ENCODE results near the gene FAM222B.

FAM222B gene

GRCh38 chr17:28873839-28874238, 31.2 kb upstream of the FAM222B start:
- Histone ChIP-seq H3K9me3 (ENCODE audit: control insufficient read depth in 2 of 2, low read length in 2 of 2) (no peaks in the 10 kb centered on the region), H3K27me3 (ENCODE audit: control insufficient read depth in 2 of 2, insufficient read depth in 2 of 2, low read length in 2 of 2) (no peaks in the 10 kb centered on the region), H3K27ac (ENCODE audit: low read depth in 2 of 2, low read length in 2 of 2) (no peak overlapping the region), H3K9ac (ENCODE audit: low read depth in 1 of 2, low read length in 2 of 2) (no peak overlapping the region), H3K36me3 (ENCODE audit: control insufficient read depth in 2 of 2, insufficient read depth in 2 of 2, low read length in 2 of 2) (no peaks in the 10 kb centered on the region), H3K4me1 (ENCODE audit: control insufficient read depth in 2 of 2, insufficient read depth in 2 of 2, low read length in 2 of 2) (no peaks in the 10 kb centered on the region), H3K4me3 (ENCODE audit: low read length in 2 of 2) (no peak overlapping the region)

- H3K27me3 ChIP-seq (ENCODE audit: control insufficient read depth in 2 of 2, insufficient read depth in 2 of 2, low read length in 2 of 2), result no peaks in the 10 kb centered on the region
- H3K36me3 ChIP-seq (ENCODE audit: control insufficient read depth in 2 of 2, insufficient read depth in 2 of 2, low read length in 2 of 2), result no peaks in the 10 kb centered on the region
- H3K4me1 ChIP-seq (ENCODE audit: control insufficient read depth in 2 of 2, insufficient read depth in 2 of 2, low read length in 2 of 2), result no peaks in the 10 kb centered on the region
- no peak overlapping the region for H3K9ac ChIP-seq (ENCODE audit: low read depth in 1 of 2, low read length in 2 of 2)
- H3K27ac ChIP-seq (ENCODE audit: low read depth in 2 of 2, low read length in 2 of 2), result no peak overlapping the region
- no peak overlapping the region for H3K4me3 ChIP-seq (ENCODE audit: low read length in 2 of 2)
- no peaks in the 10 kb centered on the region for H3K9me3 ChIP-seq (ENCODE audit: control insufficient read depth in 2 of 2, low read length in 2 of 2)
Measured at GRCh38 chr17:28871056-28871579, 28.5 kb upstream of the FAM222B start.

- no peak overlapping the region for H3K27ac ChIP-seq (ENCODE audit: low read depth in 2 of 2, low read length in 2 of 2)
- H3K36me3 ChIP-seq (ENCODE audit: control insufficient read depth in 2 of 2, insufficient read depth in 2 of 2, low read length in 2 of 2), result no peaks in the 10 kb centered on the region
- H3K4me1 ChIP-seq (ENCODE audit: control insufficient read depth in 2 of 2, insufficient read depth in 2 of 2, low read length in 2 of 2), result peaks cover 9 to 15% of the 10 kb centered on the region in 2 donors
- no peaks in the 10 kb centered on the region for H3K9me3 ChIP-seq (ENCODE audit: control insufficient read depth in 2 of 2, low read length in 2 of 2)
- H3K4me3 ChIP-seq (ENCODE audit: low read length in 2 of 2), result no peak overlapping the region
- no peaks in the 10 kb centered on the region for H3K27me3 ChIP-seq (ENCODE audit: control insufficient read depth in 2 of 2, insufficient read depth in 2 of 2, low read length in 2 of 2)
- no peak overlapping the region for H3K9ac ChIP-seq (ENCODE audit: low read depth in 1 of 2, low read length in 2 of 2)
Measured at GRCh38 chr17:28867276-28867675, 24.7 kb upstream of the FAM222B start.

GRCh38 chr17:28865946-28866752, 23.6 kb upstream of the FAM222B start:
- Histone ChIP-seq H3K27ac (ENCODE audit: low read depth in 2 of 2, low read length in 2 of 2) (peak overlapping the region; percentile 77 to 78), H3K4me1 (ENCODE audit: control insufficient read depth in 2 of 2, insufficient read depth in 2 of 2, low read length in 2 of 2) (peaks cover 9 to 21% of the 10 kb centered on the region in 2 donors), H3K4me3 (ENCODE audit: low read length in 2 of 2) (no peak overlapping the region)

GRCh38 chr17:28864991-28865849, 22.6 kb upstream of the FAM222B start:
- Histone ChIP-seq H3K36me3 (ENCODE audit: control insufficient read depth in 2 of 2, insufficient read depth in 2 of 2, low read length in 2 of 2) (peaks cover 5 to 6% of the 10 kb centered on the region in 2 donors), H3K27me3 (ENCODE audit: control insufficient read depth in 2 of 2, insufficient read depth in 2 of 2, low read length in 2 of 2) (no peaks in the 10 kb centered on the region), H3K9me3 (ENCODE audit: control insufficient read depth in 2 of 2, low read length in 2 of 2) (no peaks in the 10 kb centered on the region), H3K4me1 (ENCODE audit: control insufficient read depth in 2 of 2, insufficient read depth in 2 of 2, low read length in 2 of 2) (peaks cover 9 to 21% of the 10 kb centered on the region in 2 donors), H3K27ac (ENCODE audit: low read depth in 2 of 2, low read length in 2 of 2) (peak overlapping the region; percentile 77 to 78), H3K4me3 (ENCODE audit: low read length in 2 of 2) (no peak overlapping the region), H3K9ac (ENCODE audit: low read depth in 1 of 2, low read length in 2 of 2) (peak overlapping the region in 1 of 2 donors; percentile 42)

More at GRCh38 chr17:28865946-28866752, 23.6 kb upstream of the FAM222B start:
- H3K36me3 ChIP-seq (ENCODE audit: control insufficient read depth in 2 of 2, insufficient read depth in 2 of 2, low read length in 2 of 2), result no peaks in the 10 kb centered on the region
- peak overlapping the region in 1 of 2 donors; percentile 42 for H3K9ac ChIP-seq (ENCODE audit: low read depth in 1 of 2, low read length in 2 of 2)
- no peaks in the 10 kb centered on the region for H3K27me3 ChIP-seq (ENCODE audit: control insufficient read depth in 2 of 2, insufficient read depth in 2 of 2, low read length in 2 of 2)
- H3K9me3 ChIP-seq (ENCODE audit: control insufficient read depth in 2 of 2, low read length in 2 of 2), result no peaks in the 10 kb centered on the region

GRCh38 chr17:28863953-28864352, 21.4 kb upstream of the FAM222B start:
- Histone ChIP-seq H3K27me3 (ENCODE audit: control insufficient read depth in 2 of 2, insufficient read depth in 2 of 2, low read length in 2 of 2) (no peaks in the 10 kb centered on the region), H3K36me3 (ENCODE audit: control insufficient read depth in 2 of 2, insufficient read depth in 2 of 2, low read length in 2 of 2) (peaks cover 8 to 10% of the 10 kb centered on the region in 2 donors), H3K9me3 (ENCODE audit: control insufficient read depth in 2 of 2, low read length in 2 of 2) (no peaks in the 10 kb centered on the region), H3K9ac (ENCODE audit: low read depth in 1 of 2, low read length in 2 of 2) (no peak overlapping the region), H3K27ac (ENCODE audit: low read depth in 2 of 2, low read length in 2 of 2) (no peak overlapping the region), H3K4me3 (ENCODE audit: low read length in 2 of 2) (no peak overlapping the region), H3K4me1 (ENCODE audit: control insufficient read depth in 2 of 2, insufficient read depth in 2 of 2, low read length in 2 of 2) (peaks cover 9 to 21% of the 10 kb centered on the region in 2 donors)

- no peak overlapping the region for H3K9ac ChIP-seq (ENCODE audit: low read depth in 1 of 2, low read length in 2 of 2)
- H3K4me3 ChIP-seq (ENCODE audit: low read length in 2 of 2), result no peak overlapping the region
- H3K27ac ChIP-seq (ENCODE audit: low read depth in 2 of 2, low read length in 2 of 2), result no peak overlapping the region
Measured at GRCh38 chr17:28862561-28862960, 20.0 kb upstream of the FAM222B start.

GRCh38 chr17:28861393-28862203, 19.0 kb upstream of the FAM222B start:
- peaks cover 9 to 21% of the 10 kb centered on the region in 2 donors for H3K4me1 ChIP-seq (ENCODE audit: control insufficient read depth in 2 of 2, insufficient read depth in 2 of 2, low read length in 2 of 2)
- H3K27me3 ChIP-seq (ENCODE audit: control insufficient read depth in 2 of 2, insufficient read depth in 2 of 2, low read length in 2 of 2), result no peaks in the 10 kb centered on the region
- H3K27ac ChIP-seq (ENCODE audit: low read depth in 2 of 2, low read length in 2 of 2), result no peak overlapping the region
- peaks cover 20 to 23% of the 10 kb centered on the region in 2 donors for H3K36me3 ChIP-seq (ENCODE audit: control insufficient read depth in 2 of 2, insufficient read depth in 2 of 2, low read length in 2 of 2)
- H3K9ac ChIP-seq (ENCODE audit: low read depth in 1 of 2, low read length in 2 of 2), result no peak overlapping the region
- no peaks in the 10 kb centered on the region for H3K9me3 ChIP-seq (ENCODE audit: control insufficient read depth in 2 of 2, low read length in 2 of 2)
- H3K4me3 ChIP-seq (ENCODE audit: low read length in 2 of 2), result peak overlapping the region; percentile 42 to 46

More at GRCh38 chr17:28862561-28862960, 20.0 kb upstream of the FAM222B start:
- Histone ChIP-seq H3K27me3 (ENCODE audit: control insufficient read depth in 2 of 2, insufficient read depth in 2 of 2, low read length in 2 of 2) (no peaks in the 10 kb centered on the region), H3K36me3 (ENCODE audit: control insufficient read depth in 2 of 2, insufficient read depth in 2 of 2, low read length in 2 of 2) (peaks cover 17 to 23% of the 10 kb centered on the region in 2 donors), H3K4me1 (ENCODE audit: control insufficient read depth in 2 of 2, insufficient read depth in 2 of 2, low read length in 2 of 2) (peaks cover 9 to 21% of the 10 kb centered on the region in 2 donors), H3K9me3 (ENCODE audit: control insufficient read depth in 2 of 2, low read length in 2 of 2) (no peaks in the 10 kb centered on the region)

- Histone ChIP-seq H3K36me3 (ENCODE audit: control insufficient read depth in 2 of 2, insufficient read depth in 2 of 2, low read length in 2 of 2) (peaks cover 25 to 28% of the 10 kb centered on the region in 2 donors), H3K4me1 (ENCODE audit: control insufficient read depth in 2 of 2, insufficient read depth in 2 of 2, low read length in 2 of 2) (peaks cover 7 to 18% of the 10 kb centered on the region in 2 donors), H3K9ac (ENCODE audit: low read depth in 1 of 2, low read length in 2 of 2) (no peak overlapping the region), H3K9me3 (ENCODE audit: control insufficient read depth in 2 of 2, low read length in 2 of 2) (no peaks in the 10 kb centered on the region), H3K27ac (ENCODE audit: low read depth in 2 of 2, low read length in 2 of 2) (no peak overlapping the region), H3K27me3 (ENCODE audit: control insufficient read depth in 2 of 2, insufficient read depth in 2 of 2, low read length in 2 of 2) (no peaks in the 10 kb centered on the region), H3K4me3 (ENCODE audit: low read length in 2 of 2) (no peak overlapping the region)
Measured at GRCh38 chr17:28860363-28860808, 17.8 kb upstream of the FAM222B start.
